Measurements from ENCODE around the gene CRYL1.

- TF ChIP-seq CTCF (IDR thresholded peaks at IDR 0.05; ENCODE audit: control extremely low read depth in 1 of 3, insufficient read depth in 1 of 3, low read depth in 1 of 3, low read length in 3 of 3) (no peak), SIN3A (conservative IDR thresholded peaks at IDR 0.05 in 1 of 2, IDR thresholded peaks at IDR 0.05 in 1 of 2; ENCODE audit: low read depth in 1 of 2, low read length in 2 of 2) (no peak), TBP (IDR thresholded peaks at IDR 0.05; ENCODE audit: low read depth, low read length) (no peak), PHF8 (conservative IDR thresholded peaks at IDR 0.05; ENCODE audit: low read depth, low read length) (no peak), ZNF274 (IDR thresholded peaks at IDR 0.05; ENCODE audit: borderline replicate concordance, extremely low read depth, low read length) (no peak)
These were observed 89.2 kb downstream of the CRYL1 start for GRCh38 chr13:20436505-20436904.
